Esophagus muscularis mucosa (tissue), 4 donors: ENCODE data around the gene CRPPA.

ENCODE experiments used
- EP300 ChIP-seq: sonication (generic); formaldehyde crosslinking; IDR thresholded peaks from one replicate; pipeline ENCODE4 v1.6.1; 2017; ENCODE audit warnings: antibody characterized with exemption
- POLR2A ChIP-seq: fragments of 450-650 bp; IDR thresholded peaks from one replicate; pipeline ENCODE4 v1.6.1; 2017; ENCODE audit warnings: antibody characterized with exemption, moderate library complexity, mild to moderate bottlenecking, low read depth
- POLR2AphosphoS5 ChIP-seq, 2 donors: sonication (generic); formaldehyde crosslinking; IDR thresholded peaks; one replicate each; pipeline ENCODE4 v1.6.1; 2017; ENCODE audit warnings: antibody characterized with exemption in 2 of 2
- TF ChIP-seq, protein P1 (sequence below), 3 experiments: fragments of 200-600 bp in 2 of 3; fragments of 450-650 bp in 1 of 3; sonication (generic) in 2 of 3; IDR thresholded peaks; one replicate each; pipeline ENCODE4 v1.5.1; 2017 to 2019; ENCODE audit warnings: antibody characterized with exemption in 3 of 3, mild to moderate bottlenecking in 2 of 3, moderate library complexity in 1 of 3

DNA sequence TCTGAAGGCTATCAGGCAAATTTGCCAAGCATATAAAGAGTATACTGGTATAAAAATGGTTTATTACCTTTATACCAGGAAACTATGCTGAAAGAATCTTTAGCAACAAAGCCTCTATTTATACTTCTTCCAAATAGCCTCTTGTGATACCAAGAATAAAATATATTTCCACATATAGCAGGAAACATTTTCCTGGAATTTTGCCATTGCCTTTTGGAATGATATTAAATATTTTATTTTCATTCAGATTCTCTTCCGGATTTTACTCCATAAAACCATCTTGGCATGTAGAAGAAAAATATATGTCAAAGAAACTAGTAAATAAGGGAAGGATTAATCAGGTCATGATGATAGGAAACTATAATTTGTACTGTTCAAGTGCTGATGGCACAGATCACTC is 26.5 kb upstream of the CRPPA start:
- TF ChIP-seq, protein P1, sequence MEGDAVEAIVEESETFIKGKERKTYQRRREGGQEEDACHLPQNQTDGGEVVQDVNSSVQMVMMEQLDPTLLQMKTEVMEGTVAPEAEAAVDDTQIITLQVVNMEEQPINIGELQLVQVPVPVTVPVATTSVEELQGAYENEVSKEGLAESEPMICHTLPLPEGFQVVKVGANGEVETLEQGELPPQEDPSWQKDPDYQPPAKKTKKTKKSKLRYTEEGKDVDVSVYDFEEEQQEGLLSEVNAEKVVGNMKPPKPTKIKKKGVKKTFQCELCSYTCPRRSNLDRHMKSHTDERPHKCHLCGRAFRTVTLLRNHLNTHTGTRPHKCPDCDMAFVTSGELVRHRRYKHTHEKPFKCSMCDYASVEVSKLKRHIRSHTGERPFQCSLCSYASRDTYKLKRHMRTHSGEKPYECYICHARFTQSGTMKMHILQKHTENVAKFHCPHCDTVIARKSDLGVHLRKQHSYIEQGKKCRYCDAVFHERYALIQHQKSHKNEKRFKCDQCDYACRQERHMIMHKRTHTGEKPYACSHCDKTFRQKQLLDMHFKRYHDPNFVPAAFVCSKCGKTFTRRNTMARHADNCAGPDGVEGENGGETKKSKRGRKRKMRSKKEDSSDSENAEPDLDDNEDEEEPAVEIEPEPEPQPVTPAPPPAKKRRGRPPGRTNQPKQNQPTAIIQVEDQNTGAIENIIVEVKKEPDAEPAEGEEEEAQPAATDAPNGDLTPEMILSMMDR (IDR thresholded peaks at IDR 0.05) = no peak
- TF ChIP-seq POLR2A = no peak
- TF ChIP-seq EP300 = no peak
- no peak for TF ChIP-seq POLR2AphosphoS5 (IDR thresholded peaks at IDR 0.05)
